LNCaP clone FGC (cell line): ENCODE data around the gene STIL.
"Not testable (repeated sequence)": the region's sequence is repeated elsewhere in the genome, so short reads cannot be mapped to it uniquely, and the experiment has no call there.

ENCODE experiments used
- DNase-seq: peaks from one replicate; pipeline ENCODE4 v3.0.0-alpha.2; 2011; ENCODE audit warnings: low read depth
- H3K4me3 ChIP-seq: 2 replicates; pipeline ENCODE4 v1.5.1; 2011; ENCODE audit warnings: mild to moderate bottlenecking, low read depth, low read length, control low read depth
- TF ChIP-seq, protein P1 (sequence below): IDR thresholded peaks from 2 replicates; pipeline ENCODE4 v1.5.1; 2012; ENCODE audit warnings: mild to moderate bottlenecking; ENCODE audit not compliant: control insufficient read depth, insufficient read depth; ENCODE audit errors: extremely low read depth

The STIL gene

DNA sequence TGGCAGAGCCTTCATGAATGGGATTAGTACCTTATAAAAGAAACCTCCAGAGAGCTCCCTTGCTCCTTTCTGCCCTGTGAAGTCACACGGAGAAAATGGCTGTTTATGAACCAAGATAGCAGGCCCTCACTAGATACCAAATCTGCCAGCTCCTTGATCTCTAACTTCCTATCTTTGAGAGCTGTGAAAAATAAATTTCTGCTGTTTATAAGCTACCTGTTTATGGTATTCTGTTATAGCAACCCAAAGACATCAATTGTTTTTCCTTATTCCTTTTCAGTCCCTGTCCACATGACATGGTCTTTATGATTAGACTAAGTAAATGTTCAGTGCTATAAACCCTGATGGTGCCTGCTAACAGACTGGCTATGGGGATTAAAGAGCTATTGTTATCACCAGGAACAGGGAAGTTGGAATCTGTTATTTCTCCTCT lies 9.7 kb upstream of the STIL start:
- DNase-seq, result no peak
- no peak overlapping the region for H3K4me3 ChIP-seq
- TF ChIP-seq, protein P1, sequence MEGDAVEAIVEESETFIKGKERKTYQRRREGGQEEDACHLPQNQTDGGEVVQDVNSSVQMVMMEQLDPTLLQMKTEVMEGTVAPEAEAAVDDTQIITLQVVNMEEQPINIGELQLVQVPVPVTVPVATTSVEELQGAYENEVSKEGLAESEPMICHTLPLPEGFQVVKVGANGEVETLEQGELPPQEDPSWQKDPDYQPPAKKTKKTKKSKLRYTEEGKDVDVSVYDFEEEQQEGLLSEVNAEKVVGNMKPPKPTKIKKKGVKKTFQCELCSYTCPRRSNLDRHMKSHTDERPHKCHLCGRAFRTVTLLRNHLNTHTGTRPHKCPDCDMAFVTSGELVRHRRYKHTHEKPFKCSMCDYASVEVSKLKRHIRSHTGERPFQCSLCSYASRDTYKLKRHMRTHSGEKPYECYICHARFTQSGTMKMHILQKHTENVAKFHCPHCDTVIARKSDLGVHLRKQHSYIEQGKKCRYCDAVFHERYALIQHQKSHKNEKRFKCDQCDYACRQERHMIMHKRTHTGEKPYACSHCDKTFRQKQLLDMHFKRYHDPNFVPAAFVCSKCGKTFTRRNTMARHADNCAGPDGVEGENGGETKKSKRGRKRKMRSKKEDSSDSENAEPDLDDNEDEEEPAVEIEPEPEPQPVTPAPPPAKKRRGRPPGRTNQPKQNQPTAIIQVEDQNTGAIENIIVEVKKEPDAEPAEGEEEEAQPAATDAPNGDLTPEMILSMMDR, result no peak

DNA sequence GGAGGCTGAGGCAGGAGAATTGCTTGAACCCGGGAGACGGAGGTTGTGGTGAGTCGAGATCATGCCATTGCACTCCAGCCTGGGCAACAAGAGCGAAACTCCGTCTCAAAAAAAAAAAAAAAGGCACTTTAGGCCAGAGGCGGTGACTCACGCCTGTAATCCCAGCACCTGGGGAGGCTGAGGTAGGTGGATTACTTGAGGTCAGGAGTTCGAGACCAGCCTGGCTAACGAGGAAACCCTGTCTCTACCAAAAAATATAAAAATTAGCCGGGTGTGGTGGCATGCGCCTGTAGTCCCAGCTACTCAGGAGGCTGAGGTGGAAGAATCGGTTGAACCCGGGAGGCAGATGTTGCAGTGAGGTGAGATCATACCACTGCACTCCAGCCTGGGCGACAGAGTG lies 6.0 kb upstream of the STIL start:
- DNase-seq, result not testable (repeated sequence)

DNA sequence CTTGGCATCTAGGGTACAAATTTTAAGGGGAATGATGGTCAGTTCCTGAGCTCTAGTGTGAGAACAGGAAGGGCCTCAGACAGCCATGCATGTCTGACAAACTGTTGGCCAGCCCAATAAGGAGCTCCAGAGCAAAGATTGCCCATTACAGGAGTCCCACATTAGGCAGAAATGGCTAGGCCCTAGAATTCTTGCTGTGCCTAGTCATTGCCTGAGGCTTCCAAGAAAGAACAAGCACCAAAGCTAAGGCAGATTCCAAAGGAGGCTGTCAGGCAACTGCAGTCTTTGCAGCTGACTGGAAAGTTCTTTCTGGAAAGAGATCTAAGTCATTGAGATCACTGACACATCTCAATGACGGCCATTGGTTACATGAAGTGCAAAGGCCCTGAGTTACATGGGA lies 3.9 kb upstream of the STIL start:
- TF ChIP-seq, protein P1, result no peak
- no peak for DNase-seq
- H3K4me3 ChIP-seq, result no peak overlapping the region

More for the DNA sequence above, 6.0 kb upstream of the STIL start:
- not testable (repeated sequence) for H3K4me3 ChIP-seq

DNA sequence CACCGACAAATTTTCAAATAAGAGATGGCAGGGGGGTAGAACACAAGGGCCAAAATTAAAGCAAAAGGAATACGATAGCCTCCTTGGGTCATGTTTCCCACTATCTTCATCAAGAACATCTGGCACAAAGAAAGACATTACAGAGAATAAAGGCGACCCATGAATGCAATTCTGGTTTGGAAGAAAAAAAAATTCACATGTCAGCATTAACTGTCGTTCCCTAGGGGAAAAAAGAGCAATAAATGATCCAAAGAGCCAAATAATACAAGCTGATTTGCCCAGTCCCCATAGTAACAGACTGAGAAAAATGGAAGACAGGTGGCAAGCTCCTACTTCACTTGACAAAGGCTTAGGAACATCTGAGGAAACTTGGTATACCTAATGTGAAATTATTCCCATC lies 4.5 kb downstream of the STIL start:
- no peak for DNase-seq
- H3K4me3 ChIP-seq, result no peak overlapping the region
- TF ChIP-seq, protein P1, result no peak

DNA sequence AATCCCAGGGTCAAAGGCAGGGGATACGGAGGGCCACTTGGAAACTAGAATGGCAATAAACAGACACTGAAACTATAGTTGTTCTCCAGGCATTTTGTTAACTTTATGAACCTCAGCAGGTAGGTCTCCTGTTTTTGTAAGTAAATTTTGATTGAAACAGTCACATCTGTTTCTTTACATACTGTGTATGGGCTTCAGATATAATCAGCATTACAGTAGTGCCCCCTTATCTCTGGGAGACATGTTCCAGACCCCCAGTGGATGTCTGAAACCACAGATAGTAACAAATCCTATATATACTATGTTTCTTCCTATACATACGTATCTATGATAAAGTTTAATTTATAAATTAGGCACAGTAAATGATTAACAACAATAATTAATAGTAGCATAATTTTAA lies 11.5 kb downstream of the STIL start:
- TF ChIP-seq, protein P1, result no peak
- no peak for DNase-seq
- H3K4me3 ChIP-seq, result no peak overlapping the region

DNA sequence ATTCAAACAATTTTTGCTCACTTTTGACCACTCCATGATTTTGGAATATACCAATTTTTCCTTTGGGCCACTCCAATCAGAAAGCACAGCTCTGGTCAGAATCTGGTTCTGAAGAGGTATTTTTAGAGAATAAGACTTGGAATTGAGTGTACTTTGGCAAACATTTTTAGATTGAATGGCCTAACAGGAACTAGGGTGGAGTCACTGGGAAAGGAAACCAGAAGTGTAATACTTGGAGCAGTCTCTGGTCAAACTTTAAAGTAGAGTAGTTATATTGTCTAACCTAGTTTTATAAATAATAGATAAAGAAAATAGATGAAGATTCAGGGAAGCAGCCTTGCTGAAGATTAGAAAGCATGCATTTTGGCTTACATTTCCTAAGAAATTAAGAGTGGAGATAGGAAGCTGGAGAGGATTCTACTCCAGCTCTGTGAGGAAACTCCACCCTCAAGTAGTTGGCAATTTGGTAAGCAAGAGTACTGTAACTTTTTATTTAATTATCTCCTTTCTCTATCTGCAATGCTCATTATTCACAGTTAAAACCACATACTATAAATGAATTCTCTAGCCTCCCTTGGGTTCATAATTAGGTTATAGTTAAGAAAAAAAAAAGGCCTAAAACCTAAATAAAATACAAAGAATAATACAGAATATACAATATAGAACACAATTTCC lies 15.8 kb downstream of the STIL start:
- no peak overlapping the region for H3K4me3 ChIP-seq
- TF ChIP-seq, protein P1, result no peak
- DNase-seq, result no peak

DNA sequence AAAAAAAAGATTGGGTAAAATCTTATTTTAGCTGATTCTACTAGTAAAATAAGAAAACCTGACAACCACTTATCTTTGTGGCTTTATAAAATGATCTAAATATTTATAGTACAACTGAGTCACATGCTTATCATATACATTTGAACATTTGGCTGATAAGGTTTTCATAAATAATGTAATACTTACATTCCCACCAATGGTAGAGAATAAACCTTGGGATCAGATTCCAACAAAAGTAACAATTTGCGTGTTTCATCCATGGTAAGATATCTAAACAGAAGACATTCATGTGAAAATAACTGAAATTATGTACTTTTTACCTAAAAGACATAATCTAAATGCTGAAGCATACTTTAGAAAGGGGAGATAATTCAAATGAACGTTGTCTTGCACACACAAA lies 18.4 kb downstream of the STIL start:
- no peak overlapping the region for H3K4me3 ChIP-seq
- TF ChIP-seq, protein P1, result no peak
- DNase-seq, result no peak

DNA sequence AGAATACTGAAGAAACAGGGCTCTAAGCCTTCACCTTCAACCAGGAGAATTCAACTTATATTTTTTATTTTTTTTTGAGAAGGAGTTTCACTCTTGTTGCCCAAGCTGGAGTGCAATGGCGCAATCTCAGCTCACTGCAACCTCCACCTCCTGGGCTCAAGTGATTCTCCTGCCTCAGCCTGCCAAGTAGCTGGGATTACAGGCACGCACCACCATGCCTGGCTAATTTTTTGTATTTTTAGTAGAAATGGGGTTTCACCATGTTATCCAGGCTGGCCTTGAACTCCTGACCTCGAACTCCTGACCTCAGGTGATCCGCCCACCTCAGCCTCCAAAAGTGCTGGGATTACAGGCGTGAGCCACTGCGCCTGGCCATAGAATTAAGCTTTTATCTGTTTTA lies 19.1 kb downstream of the STIL start:
- DNase-seq, H3K4me3 ChIP-seq: not testable (repeated sequence)

DNA sequence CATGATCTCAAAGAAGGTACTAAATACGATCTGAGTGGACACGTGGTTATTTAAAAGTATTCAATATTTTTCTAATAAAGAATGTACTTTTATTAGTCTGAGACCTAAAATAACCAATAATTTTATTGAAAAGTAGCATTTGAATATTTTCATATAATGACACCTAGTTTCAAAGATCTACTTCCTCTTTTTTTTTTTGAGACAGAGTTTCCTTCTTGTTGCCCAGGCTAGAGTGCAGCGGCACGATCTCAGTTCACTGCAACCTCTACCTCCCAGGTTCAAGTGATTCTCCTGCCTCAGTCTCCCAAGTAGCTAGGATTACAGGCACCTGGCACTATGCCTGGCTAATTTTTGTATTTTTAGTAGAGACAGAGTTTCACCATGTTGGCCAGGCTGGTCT lies 25.8 kb downstream of the STIL start:
- DNase-seq, H3K4me3 ChIP-seq: not testable (repeated sequence)
